GM12878 (cell line): Measurements from ENCODE around the gene LRP5. TPM values are rescaled to one million over a fixed set of nuclear protein-coding genes. Genes with fewer than 3 reads are reported as not detected.
A peak's percentile ranks its signal among the peaks of the same experiment; 100 is the strongest.

Experiments
- ATAC-seq: fragments of 200-7000 bp; cut with Tn5 transposase; 3 replicates; pipeline ENCODE4 v1.9.1; 2020; ENCODE audit warnings: mild to moderate bottlenecking, moderate library complexity
- BruUV-seq: library from RNA; stranded (reverse); fragments of 400-500 nt; replicated peaks from 2 replicates; lab custom pipeline; 2021; lab: Mats Ljungman, UMichigan
- CTCF ChIA-PET: fragments of 300-600 bp; sonication (Branson Sonifier 250); formaldehyde crosslinking; extraction: SDS; loops from one replicate; lab custom pipeline; 2021; ENCODE audit warnings: inconsistent platforms; lab: Yijun Ruan, JAX
- POLR2A ChIA-PET: fragments of 350-600 bp; formaldehyde crosslinking; extraction: SDS; loops from one replicate; lab custom pipeline; 2021; ENCODE audit warnings: inconsistent platforms; lab: Charles Lee
- RAD21 ChIA-PET: fragments of 300-600 bp; sonication (Branson Sonifier 250); formaldehyde crosslinking; loops from one replicate; lab custom pipeline; 2023; ENCODE audit warnings: antibody characterized with exemption; ENCODE audit not compliant: unreplicated experiment; lab: Charles Lee
- SMC1A ChIA-PET: fragments of 300-600 bp; sonication (Branson Sonifier 250); formaldehyde crosslinking; loops from one replicate; lab custom pipeline; 2023; ENCODE audit not compliant: unreplicated experiment, uncharacterized antibody; lab: Charles Lee
- DNase-seq: peaks from one replicate; pipeline ENCODE4 v3.0.0-alpha.2; 2011; ENCODE audit warnings: low read depth, low spot score
- FAIRE-seq: peaks from 3 replicates; lab custom pipeline; 2011; peaks lifted over from hg19 to GRCh38; lab: Jason Lieb, UNC
- H2AFZ ChIP-seq: 2 replicates; pipeline ENCODE4 v1.6.0; 2011; ENCODE audit warnings: low read depth, low read length, control low read depth; ENCODE audit not compliant: control insufficient read depth
- H3K27ac ChIP-seq: 2 replicates; pipeline ENCODE4 v1.5.1; 2011; ENCODE audit warnings: control low read depth; ENCODE audit not compliant: control insufficient read depth, insufficient read depth
- H3K27me3 ChIP-seq, 2 experiments: replicated peaks in 1 of 2; 2 replicates each; pipeline versions ENCODE4 v1.6.0 to v1.6.1; 2011; ENCODE audit warnings: low read length in 1 of 2; ENCODE audit not compliant: control insufficient read depth in 2 of 2, insufficient read depth in 2 of 2
- H3K36me3 ChIP-seq, 2 experiments: 2 replicates each; pipeline ENCODE4 v1.5.1; 2011; ENCODE audit warnings: low read length in 1 of 2; ENCODE audit not compliant: control insufficient read depth in 2 of 2, insufficient read depth in 2 of 2
- H3K4me1 ChIP-seq: 2 replicates; pipeline ENCODE4 v1.6.1; 2011; ENCODE audit warnings: mild to moderate bottlenecking, low read length, moderate library complexity, mixed read lengths; ENCODE audit not compliant: control insufficient read depth, insufficient read depth
- H3K4me2 ChIP-seq: 2 replicates; pipeline ENCODE4 v1.6.0; 2011; ENCODE audit warnings: control low read depth; ENCODE audit not compliant: control insufficient read depth, insufficient read depth
- H3K4me3 ChIP-seq: fragments of 200-600 bp; sonication (generic); 2 replicates; pipeline ENCODE4 v1.5.1; 2016
- H3K79me2 ChIP-seq: 2 replicates; pipeline ENCODE4 v1.6.0; 2011; ENCODE audit warnings: low read length; ENCODE audit not compliant: control insufficient read depth, insufficient read depth
- H3K9ac ChIP-seq: 2 replicates; pipeline ENCODE4 v1.8.0; 2011; ENCODE audit warnings: low read length, control low read depth, mixed read lengths; ENCODE audit not compliant: control insufficient read depth, insufficient read depth
- H3K9me3 ChIP-seq: replicated peaks from 3 replicates; pipeline ENCODE4 v1.5.1; 2011; ENCODE audit warnings: mild to moderate bottlenecking, low read length; ENCODE audit not compliant: control insufficient read depth, insufficient read depth
- H4K20me1 ChIP-seq: 2 replicates; pipeline ENCODE4 v1.6.0; 2011; ENCODE audit not compliant: control insufficient read depth, insufficient read depth
- EP300 ChIP-seq, 2 experiments: fragments of 150-350 bp in 1 of 2; IDR thresholded peaks; 2 replicates each; pipeline ENCODE4 v1.6.1; 2011 to 2012; ENCODE audit warnings: low read depth in 2 of 2, low read length in 2 of 2, borderline replicate concordance in 1 of 2, improper control_type of control experiment in 1 of 2, inconsistent platforms in 1 of 2; ENCODE audit not compliant: control insufficient read depth in 1 of 2
- MXI1 ChIP-seq: fragments of 150-350 bp; IDR thresholded peaks from 2 replicates; pipeline ENCODE4 v1.6.1; 2011; ENCODE audit warnings: low read depth, mild to moderate bottlenecking, inconsistent platforms, low read length, improper control_type of control experiment
- WGBS: methylation state at CpG from one replicate; pipeline ENCODE4 v1.1.6; 2016; ENCODE audit warnings: low lambda C conversion rate; ENCODE audit not compliant: insufficient replicate concordance, insufficient coverage; ENCODE audit errors: missing lambda C conversion rate; 5-methylcytosine and 5-hydroxymethylcytosine counted together
- in situ Hi-C: fragments of 300-500 bp; cut with MboI; formaldehyde crosslinking; loops from 9 replicates; pipeline ENCODE4 v1.14.3; 2018; ENCODE audit warnings: mixed read lengths
- intact Hi-C: fragments of 100-400 bp; cut with micrococcal nuclease; formaldehyde crosslinking; loops from one replicate; pipeline ENCODE4 v1.14.2; 2022; ENCODE audit not compliant: unreplicated experiment
- polyA plus RNA-seq, 11 experiments: library from polyadenylated mRNA; depleted of rRNA in 4 of 11; unstranded in 6 of 11; stranded (reverse) in 5 of 11; fragments of >200 nt; fragmentation: Nextera tagmentation in 4 of 11; fragmentation: Illumina TruSeq in 1 of 11; extraction: Ambion mirVana in 4 of 11; extraction: Trizol in 1 of 11; gene quantifications; 1 replicate in 1 of 11; 2 replicates in 10 of 11; pipeline versions ENCODE4 v1.2.1 to v1.2.3, GENCODE V29; 2011 to 2016; ENCODE audit warnings: inconsistent platforms in 2 of 11, missing spikeins in 2 of 11, low read depth in 1 of 11
- total RNA-seq, 4 experiments: library from RNA; depleted of rRNA in 3 of 4; stranded (reverse); fragments of >200 nt in 3 of 4; fragmentation: Illumina TruSeq in 1 of 4; extraction: Trizol in 1 of 4; gene quantifications; 2 replicates each; pipeline versions ENCODE4 v1.2.1 to v1.2.3, GENCODE V29; 2013 to 2021
- TF ChIP-seq, protein P1 (sequence below), 3 experiments: IDR thresholded peaks in 2 of 3; conservative IDR thresholded peaks in 1 of 3; 2 replicates each; pipeline ENCODE4 v1.5.1; 2011; ENCODE audit warnings: low read depth in 3 of 3, low read length in 3 of 3, mild to moderate bottlenecking in 3 of 3, control low read depth in 2 of 3, moderate library complexity in 2 of 3, inconsistent platforms in 1 of 3, mixed read lengths in 1 of 3; ENCODE audit not compliant: control insufficient read depth in 2 of 3, insufficient read depth in 1 of 3; ENCODE audit errors: extremely low read depth in 1 of 3
- TF ChIP-seq, protein P2 (sequence below): fragments of 450-650 bp; IDR thresholded peaks from 2 replicates; pipeline ENCODE4 v1.6.1; 2017; ENCODE audit warnings: mild to moderate bottlenecking

The LRP5 gene
- total and polyA plus RNA-seq, 10 of the 15 experiments (the other 5 are each of a cell fraction or from before 2014, with no cell fraction given) = 0.37 to 34.0 (median 6.6) TPM

DNA sequence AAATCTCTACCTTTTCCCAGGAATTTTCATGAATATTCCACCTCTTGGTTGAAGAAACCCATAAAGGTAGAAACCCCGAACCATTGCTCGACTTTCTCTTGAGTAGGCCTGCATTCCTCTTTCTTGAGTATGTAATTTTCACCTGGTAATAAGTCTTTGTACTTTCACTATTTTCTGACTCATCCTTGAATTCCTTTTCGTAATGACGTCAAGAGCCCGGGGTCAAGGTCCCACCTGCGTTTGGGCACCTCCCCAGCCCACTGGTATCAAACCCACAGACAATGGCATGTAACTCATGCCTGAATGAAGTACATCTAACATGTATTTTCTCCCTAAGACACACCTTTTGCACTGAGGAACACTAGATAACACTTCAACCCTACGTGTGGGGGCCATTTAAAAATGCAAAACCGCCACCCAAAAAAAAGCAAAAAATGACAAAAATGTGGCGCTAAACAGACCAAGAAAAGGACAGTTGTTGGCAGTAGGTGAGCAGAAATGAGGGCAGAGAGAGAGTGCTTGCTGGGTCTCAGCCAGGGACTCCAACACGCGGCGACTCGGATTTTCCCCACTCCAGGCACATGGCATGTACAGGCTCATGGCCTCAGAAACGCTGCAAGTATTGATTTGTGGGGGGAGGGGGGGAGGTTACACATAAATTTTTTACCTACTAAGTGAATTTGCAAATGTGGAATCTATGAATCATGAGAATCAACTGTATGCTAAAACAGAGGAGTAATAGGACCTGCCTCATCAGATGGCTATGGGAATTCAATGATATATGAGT lies 36.5 kb upstream of the LRP5 start:
- Histone ChIP-seq H4K20me1 (no peaks in the 10 kb centered on the region), H3K9ac (no peak overlapping the region), H2AFZ (no peak overlapping the region), H3K79me2 (peaks cover 21% of the 10 kb centered on the region), H3K27me3 (no peaks in the 10 kb centered on the region), H3K27ac (no peak overlapping the region), H3K4me1 (peaks cover 9% of the 10 kb centered on the region), H3K4me2 (no peak overlapping the region), H3K4me3 (no peak overlapping the region), H3K36me3 (no peaks in the 10 kb centered on the region), H3K9me3 (peaks cover 1% of the 10 kb centered on the region; the same call in 1 of the 3 replicates)
- FAIRE-seq = no peak
- no peak for TF ChIP-seq EP300 (IDR thresholded peaks at IDR 0.05; ENCODE audit: borderline replicate concordance in 1 of 2, control insufficient read depth in 1 of 2, low read depth in 2 of 2, low read length in 2 of 2)
- TF ChIP-seq, protein P1, sequence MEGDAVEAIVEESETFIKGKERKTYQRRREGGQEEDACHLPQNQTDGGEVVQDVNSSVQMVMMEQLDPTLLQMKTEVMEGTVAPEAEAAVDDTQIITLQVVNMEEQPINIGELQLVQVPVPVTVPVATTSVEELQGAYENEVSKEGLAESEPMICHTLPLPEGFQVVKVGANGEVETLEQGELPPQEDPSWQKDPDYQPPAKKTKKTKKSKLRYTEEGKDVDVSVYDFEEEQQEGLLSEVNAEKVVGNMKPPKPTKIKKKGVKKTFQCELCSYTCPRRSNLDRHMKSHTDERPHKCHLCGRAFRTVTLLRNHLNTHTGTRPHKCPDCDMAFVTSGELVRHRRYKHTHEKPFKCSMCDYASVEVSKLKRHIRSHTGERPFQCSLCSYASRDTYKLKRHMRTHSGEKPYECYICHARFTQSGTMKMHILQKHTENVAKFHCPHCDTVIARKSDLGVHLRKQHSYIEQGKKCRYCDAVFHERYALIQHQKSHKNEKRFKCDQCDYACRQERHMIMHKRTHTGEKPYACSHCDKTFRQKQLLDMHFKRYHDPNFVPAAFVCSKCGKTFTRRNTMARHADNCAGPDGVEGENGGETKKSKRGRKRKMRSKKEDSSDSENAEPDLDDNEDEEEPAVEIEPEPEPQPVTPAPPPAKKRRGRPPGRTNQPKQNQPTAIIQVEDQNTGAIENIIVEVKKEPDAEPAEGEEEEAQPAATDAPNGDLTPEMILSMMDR (IDR thresholded peaks at IDR 0.05 in 2 of 3, conservative IDR thresholded peaks at IDR 0.05 in 1 of 3; ENCODE audit: control insufficient read depth in 2 of 3, extremely low read depth in 1 of 3, insufficient read depth in 1 of 3, low read depth in 3 of 3, low read length in 3 of 3) = no peak
- no peak for TF ChIP-seq MXI1
- TF ChIP-seq, protein P2, sequence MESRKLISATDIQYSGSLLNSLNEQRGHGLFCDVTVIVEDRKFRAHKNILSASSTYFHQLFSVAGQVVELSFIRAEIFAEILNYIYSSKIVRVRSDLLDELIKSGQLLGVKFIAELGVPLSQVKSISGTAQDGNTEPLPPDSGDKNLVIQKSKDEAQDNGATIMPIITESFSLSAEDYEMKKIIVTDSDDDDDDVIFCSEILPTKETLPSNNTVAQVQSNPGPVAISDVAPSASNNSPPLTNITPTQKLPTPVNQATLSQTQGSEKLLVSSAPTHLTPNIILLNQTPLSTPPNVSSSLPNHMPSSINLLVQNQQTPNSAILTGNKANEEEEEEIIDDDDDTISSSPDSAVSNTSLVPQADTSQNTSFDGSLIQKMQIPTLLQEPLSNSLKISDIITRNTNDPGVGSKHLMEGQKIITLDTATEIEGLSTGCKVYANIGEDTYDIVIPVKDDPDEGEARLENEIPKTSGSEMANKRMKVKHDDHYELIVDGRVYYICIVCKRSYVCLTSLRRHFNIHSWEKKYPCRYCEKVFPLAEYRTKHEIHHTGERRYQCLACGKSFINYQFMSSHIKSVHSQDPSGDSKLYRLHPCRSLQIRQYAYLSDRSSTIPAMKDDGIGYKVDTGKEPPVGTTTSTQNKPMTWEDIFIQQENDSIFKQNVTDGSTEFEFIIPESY = peak; percentile 69; the same call in 1 of the 2 replicates
- no TSS peak for BruUV-seq
- RAD21 ChIA-PET = no interaction called here
- CTCF ChIA-PET = interaction anchor here (2.6 to 6.0 kb wide), 2 partner anchors 9 to 22 kb away, joined by 10 to 69 read pairs; no protein-coding TSS in a partner anchor
- 91% methylated on average over 14 of the region's 14 CpGs for WGBS
- ATAC-seq = no peak
- POLR2A ChIA-PET = no interaction called here
- in situ Hi-C loops (no loop called here), intact Hi-C loops (no loop called here)
- DNase-seq = no peak
- SMC1A ChIA-PET = no interaction called here
